ENCODE measurements around the gene B4GALT4. TPM values are rescaled to one million over a fixed set of nuclear protein-coding genes. Genes with fewer than 3 reads are reported as not detected.

The B4GALT4 gene
- total and polyA plus RNA-seq, 7 donors = 3.2 to 12.7 (median 6.2) TPM

DNA sequence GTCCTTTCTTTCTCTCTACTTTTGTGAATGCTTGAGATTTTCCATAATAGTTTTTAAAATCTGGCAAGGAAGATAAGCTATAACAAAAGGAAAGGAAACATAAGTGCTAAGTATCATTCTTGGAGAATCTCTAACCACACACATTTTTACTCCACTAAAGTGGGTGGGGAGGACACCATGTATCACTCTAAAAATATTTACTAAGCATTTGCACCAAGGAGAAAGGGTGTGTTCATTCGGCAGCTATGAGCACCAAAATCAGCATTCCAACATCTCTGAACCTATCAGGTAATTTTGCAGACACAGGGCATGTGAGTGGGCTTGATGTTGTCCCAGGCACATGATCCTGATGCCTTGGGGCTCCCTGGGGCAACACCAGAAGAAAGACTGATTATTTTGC, 5.5 kb downstream of the B4GALT4 start:
- Histone ChIP-seq H3K4me1 (peaks cover 6% of the 10 kb centered on the region), H3K27ac (no peak overlapping the region), H3K4me3 (no peak overlapping the region), H3K36me3 (ENCODE audit: insufficient read depth in 1 of 2, low read depth in 1 of 2) (peaks cover 0 to 44% of the 10 kb centered on the region in 2 donors), H3K27me3 (ENCODE audit: insufficient read depth in 3 of 3, low read length in 2 of 3) (no peaks in the 10 kb centered on the region), H3K9me3 (no peaks in the 10 kb centered on the region)
- intact Hi-C loops (cut with DNase I) = loop anchor here in 1 of 2 donors (10.0 kb wide), 1 partner anchor 350 kb away; no protein-coding TSS in a partner anchor
- no peak for ATAC-seq
- TF ChIP-seq, protein P1, sequence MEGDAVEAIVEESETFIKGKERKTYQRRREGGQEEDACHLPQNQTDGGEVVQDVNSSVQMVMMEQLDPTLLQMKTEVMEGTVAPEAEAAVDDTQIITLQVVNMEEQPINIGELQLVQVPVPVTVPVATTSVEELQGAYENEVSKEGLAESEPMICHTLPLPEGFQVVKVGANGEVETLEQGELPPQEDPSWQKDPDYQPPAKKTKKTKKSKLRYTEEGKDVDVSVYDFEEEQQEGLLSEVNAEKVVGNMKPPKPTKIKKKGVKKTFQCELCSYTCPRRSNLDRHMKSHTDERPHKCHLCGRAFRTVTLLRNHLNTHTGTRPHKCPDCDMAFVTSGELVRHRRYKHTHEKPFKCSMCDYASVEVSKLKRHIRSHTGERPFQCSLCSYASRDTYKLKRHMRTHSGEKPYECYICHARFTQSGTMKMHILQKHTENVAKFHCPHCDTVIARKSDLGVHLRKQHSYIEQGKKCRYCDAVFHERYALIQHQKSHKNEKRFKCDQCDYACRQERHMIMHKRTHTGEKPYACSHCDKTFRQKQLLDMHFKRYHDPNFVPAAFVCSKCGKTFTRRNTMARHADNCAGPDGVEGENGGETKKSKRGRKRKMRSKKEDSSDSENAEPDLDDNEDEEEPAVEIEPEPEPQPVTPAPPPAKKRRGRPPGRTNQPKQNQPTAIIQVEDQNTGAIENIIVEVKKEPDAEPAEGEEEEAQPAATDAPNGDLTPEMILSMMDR (IDR thresholded peaks at IDR 0.05) = no peak
- DNase-seq = no peak
- 85 to 93% (median 93%) methylated on average over 1 of the region's 1 CpG for WGBS, 3 donors

DNA sequence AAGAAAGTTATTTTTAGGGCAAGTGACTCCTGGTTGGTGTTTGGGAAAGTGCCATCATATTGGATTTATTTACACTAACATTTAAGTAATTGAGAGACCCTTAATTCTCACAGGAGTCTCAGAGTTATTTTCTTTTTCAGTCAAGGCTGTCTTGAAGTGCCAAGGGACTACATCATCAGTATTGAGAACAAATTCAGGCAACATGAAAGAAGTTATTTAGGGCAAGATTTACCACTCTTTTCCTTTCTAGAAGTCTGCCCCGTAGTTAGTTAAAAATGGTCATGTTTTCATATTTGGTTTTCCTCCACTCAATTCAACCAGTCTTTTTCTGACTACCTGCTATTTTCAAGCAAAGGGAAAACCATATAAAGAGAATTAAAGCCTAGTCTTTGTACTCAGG, 6.1 kb downstream of the B4GALT4 start:
- H3K9me3 ChIP-seq = no peaks in the 10 kb centered on the region
- DNase-seq (no peak), ATAC-seq (no peak)
- WGBS, 3 donors = 81 to 91% (median 82%) methylated on average over 1 of the region's 1 CpG
- H3K27ac ChIP-seq = no peak overlapping the region
- peaks cover 6% of the 10 kb centered on the region for H3K4me1 ChIP-seq
- TF ChIP-seq, protein P1 (IDR thresholded peaks at IDR 0.05) = no peak
- intact Hi-C loops (cut with DNase I) = loop anchor here in 1 of 2 donors (10.0 kb wide), 1 partner anchor 350 kb away; no protein-coding TSS in a partner anchor
- no peak overlapping the region for H3K4me3 ChIP-seq
- no peaks in the 10 kb centered on the region for H3K27me3 ChIP-seq (ENCODE audit: insufficient read depth in 3 of 3, low read length in 2 of 3)
- H3K36me3 ChIP-seq (ENCODE audit: insufficient read depth in 1 of 2, low read depth in 1 of 2) = peaks cover 0 to 49% of the 10 kb centered on the region in 2 donors

DNA sequence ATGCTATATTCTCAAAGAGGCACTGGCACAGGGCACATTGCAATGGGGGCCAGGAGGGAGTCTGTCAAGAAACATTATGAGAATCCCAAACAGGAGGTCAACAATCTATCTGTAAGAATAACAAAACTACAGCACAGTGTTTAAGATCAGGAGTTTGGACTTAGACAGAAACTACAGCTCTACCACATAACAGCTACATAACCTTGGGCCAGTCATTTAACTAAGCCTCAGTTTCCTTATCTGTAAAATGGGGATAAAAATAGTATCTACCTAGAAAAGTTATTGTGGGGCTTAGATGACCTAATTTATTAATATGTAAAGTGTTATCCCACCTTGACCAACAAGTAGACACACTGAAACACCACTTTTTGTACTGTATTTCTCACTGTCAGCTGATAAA, 9.9 kb downstream of the B4GALT4 start:
- no peak for DNase-seq
- H3K4me3 ChIP-seq = no peak overlapping the region
- TF ChIP-seq, protein P1 (IDR thresholded peaks at IDR 0.05) = no peak
- no peak overlapping the region for H3K27ac ChIP-seq
- H3K4me1 ChIP-seq = no peaks in the 10 kb centered on the region
- peaks cover 0 to 73% of the 10 kb centered on the region in 2 donors for H3K36me3 ChIP-seq (ENCODE audit: insufficient read depth in 1 of 2, low read depth in 1 of 2)
- intact Hi-C loops (cut with DNase I) = loop anchor here in 1 of 2 donors (10.0 kb wide), 1 partner anchor 346 kb away; no protein-coding TSS in a partner anchor
- no peaks in the 10 kb centered on the region for H3K27me3 ChIP-seq (ENCODE audit: insufficient read depth in 3 of 3, low read length in 2 of 3)
- no peaks in the 10 kb centered on the region for H3K9me3 ChIP-seq
- ATAC-seq = no peak

DNA sequence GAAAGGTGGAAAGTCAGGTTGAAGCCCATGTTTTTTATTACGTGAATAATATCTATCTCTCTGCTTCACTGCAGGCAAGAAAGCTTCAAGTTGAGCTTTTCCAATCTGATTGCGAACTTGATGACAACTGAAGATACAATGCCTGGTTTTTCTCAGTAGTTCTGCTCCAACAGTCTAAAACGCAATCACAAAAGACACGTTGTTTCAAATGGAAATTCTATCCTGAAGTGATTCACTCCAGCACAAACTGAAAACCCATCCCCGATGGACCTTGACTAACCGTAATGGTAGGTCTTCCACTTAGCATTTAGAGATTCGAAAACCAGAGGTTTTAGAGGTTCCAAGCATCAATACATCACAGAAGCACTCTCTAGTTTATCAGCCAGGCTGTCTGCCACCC, 10.6 kb downstream of the B4GALT4 start:
- intact Hi-C loops (cut with DNase I) = loop anchor here in 1 of 2 donors (10.0 kb wide), 1 partner anchor 345 kb away; no protein-coding TSS in a partner anchor
- Histone ChIP-seq H3K27me3 (ENCODE audit: insufficient read depth in 3 of 3, low read length in 2 of 3) (no peaks in the 10 kb centered on the region), H3K27ac (no peak overlapping the region), H3K36me3 (ENCODE audit: insufficient read depth in 1 of 2, low read depth in 1 of 2) (peaks cover 0 to 73% of the 10 kb centered on the region in 2 donors), H3K4me3 (no peak overlapping the region), H3K9me3 (no peaks in the 10 kb centered on the region), H3K4me1 (no peaks in the 10 kb centered on the region)
- WGBS, 3 donors = 88 to 94% (median 92%) methylated on average over 7 of the region's 7 CpGs
- no peak for ATAC-seq
- DNase-seq = no peak
- TF ChIP-seq, protein P1 (IDR thresholded peaks at IDR 0.05) = no peak

DNA sequence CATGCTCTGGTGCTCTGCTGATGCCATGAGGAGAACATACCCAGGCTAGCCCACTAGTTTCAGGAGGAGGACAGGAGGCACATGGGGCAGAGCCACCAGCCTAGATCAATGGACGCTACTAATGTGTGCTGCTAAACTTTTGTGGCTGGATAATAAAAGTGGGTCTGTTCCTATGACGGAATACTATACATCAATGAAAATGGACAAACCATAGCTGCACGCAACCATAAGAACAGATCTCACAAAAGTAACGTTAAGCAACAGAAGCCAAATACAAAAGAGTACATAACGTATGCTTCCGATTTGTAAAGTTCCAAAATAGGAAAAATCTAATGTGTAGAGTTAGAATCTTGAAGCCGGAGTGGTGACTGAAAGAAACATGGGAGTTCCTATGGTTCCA, 11.5 kb downstream of the B4GALT4 start:
- no peak for DNase-seq
- no peaks in the 10 kb centered on the region for H3K27me3 ChIP-seq (ENCODE audit: insufficient read depth in 3 of 3, low read length in 2 of 3)
- 70 to 92% (median 70%) methylated on average over 7 of the region's 7 CpGs for WGBS, 3 donors
- ATAC-seq = no peak
- intact Hi-C loops (cut with DNase I) = no loop called here
- H3K9me3 ChIP-seq = no peaks in the 10 kb centered on the region
- peaks cover 0 to 75% of the 10 kb centered on the region in 2 donors for H3K36me3 ChIP-seq (ENCODE audit: insufficient read depth in 1 of 2, low read depth in 1 of 2)
- no peaks in the 10 kb centered on the region for H3K4me1 ChIP-seq
- no peak overlapping the region for H3K27ac ChIP-seq
- TF ChIP-seq, protein P1 (IDR thresholded peaks at IDR 0.05) = no peak
- H3K4me3 ChIP-seq = no peak overlapping the region
